GM12891 (cell line): ENCODE data around the gene DUT.

Source experiments
- POLR2A ChIP-seq: IDR thresholded peaks from 2 replicates; pipeline ENCODE4 v1.6.1; 2011; ENCODE audit warnings: low read depth, low read length, control low read depth
- POLR2AphosphoS5 ChIP-seq: IDR thresholded peaks from 2 replicates; pipeline ENCODE4 v1.6.1; 2011; ENCODE audit warnings: low read depth, low read length, control low read depth
- SPI1 ChIP-seq: IDR thresholded peaks from 2 replicates; pipeline ENCODE4 v1.6.1; 2011; ENCODE audit warnings: low read depth, low read length, control low read depth
- TAF1 ChIP-seq: IDR thresholded peaks from 2 replicates; pipeline ENCODE4 v1.6.1; 2011; ENCODE audit warnings: low read depth, low read length, control low read depth

DNA sequence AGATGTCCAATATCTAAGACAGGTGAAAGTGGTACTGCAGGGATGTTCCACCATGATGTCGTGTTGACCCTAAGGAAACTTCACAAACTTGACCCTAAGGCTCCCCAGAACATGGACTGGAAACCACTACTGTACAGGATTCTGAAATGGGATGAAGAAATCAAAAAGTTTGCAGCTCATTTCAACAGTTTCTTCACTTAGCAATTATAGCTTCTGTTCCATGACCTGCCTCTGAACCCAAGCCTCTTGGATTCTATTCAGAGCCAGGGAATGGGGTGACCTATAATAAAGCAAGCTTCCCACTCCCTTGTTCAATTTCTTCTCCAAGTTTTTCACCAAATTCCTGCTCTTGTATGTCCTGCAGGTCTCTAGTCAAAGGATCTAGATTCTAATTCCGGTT is 40.7 kb downstream of the DUT start:
- no peak for TF ChIP-seq POLR2AphosphoS5
- TF ChIP-seq POLR2A, result no peak
- no peak for TF ChIP-seq TAF1
- no peak for TF ChIP-seq SPI1
